PC-9 (cell line): ENCODE data around the gene CS. TPM values are rescaled to one million over a fixed set of nuclear protein-coding genes. Genes with fewer than 3 reads are reported as not detected.

Experiments used
- BruUV-seq: library from RNA; stranded (reverse); fragments of 400-500 nt; replicated peaks from 2 replicates; lab custom pipeline; 2021; lab: Mats Ljungman, UMichigan
- CTCF ChIA-PET: fragments of 300-600 bp; sonication (Branson Sonifier 250); formaldehyde crosslinking; loops from one replicate; lab custom pipeline; 2022; ENCODE audit warnings: antibody characterized with exemption; lab: Charles Lee
- POLR2A ChIA-PET: fragments of 300-600 bp; sonication (Branson Sonifier 250); formaldehyde crosslinking; loops from one replicate; lab custom pipeline; 2022; ENCODE audit warnings: antibody characterized with exemption; ENCODE audit not compliant: unreplicated experiment; lab: Charles Lee
- DNase-seq, 2 experiments: peaks; one replicate each; pipeline versions ENCODE4 v3.0.0 to v3.0.0-alpha.2; 2015 to 2022; ENCODE audit warnings: mixed read lengths in 1 of 2
- H2AFZ ChIP-seq: fragments of 200-600 bp; sonication (generic); 2 replicates; pipeline ENCODE4 v1.8.1; 2017; ENCODE audit warnings: antibody characterized with exemption
- H3F3A ChIP-seq: fragments of 200-600 bp; sonication (generic); 2 replicates; pipeline ENCODE4 v1.8.1; 2017; ENCODE audit warnings: antibody characterized with exemption, mild to moderate bottlenecking, low read depth; ENCODE audit not compliant: insufficient read depth
- H3K27ac ChIP-seq: fragments of 200-600 bp; sonication (generic); 2 replicates; pipeline ENCODE4 v1.6.1; 2016; ENCODE audit warnings: mixed run types
- H3K27me3 ChIP-seq: fragments of 200-600 bp; sonication (generic); 2 replicates; pipeline ENCODE4 v1.6.1; 2016; ENCODE audit warnings: low read depth, mixed run types; ENCODE audit not compliant: insufficient read depth
- H3K36me3 ChIP-seq: fragments of 200-600 bp; sonication (generic); 2 replicates; pipeline ENCODE4 v1.6.1; 2016; ENCODE audit warnings: low read depth, mixed run types
- H3K4me1 ChIP-seq: fragments of 200-600 bp; sonication (generic); replicated peaks from 2 replicates; pipeline ENCODE4 v1.6.1; 2016; ENCODE audit warnings: mixed run types; ENCODE audit not compliant: insufficient read depth
- H3K4me2 ChIP-seq: fragments of 200-600 bp; sonication (generic); 2 replicates; pipeline ENCODE4 v1.6.1; 2017; ENCODE audit warnings: mixed run types
- H3K4me3 ChIP-seq: fragments of 200-600 bp; sonication (generic); 2 replicates; pipeline ENCODE4 v1.6.1; 2016; ENCODE audit warnings: mixed run types
- H3K79me2 ChIP-seq: fragments of 200-600 bp; sonication (generic); 2 replicates; pipeline ENCODE4 v1.6.1; 2017; ENCODE audit warnings: low read depth, mixed run types
- H3K9me2 ChIP-seq: fragments of 200-600 bp; sonication (generic); 2 replicates; pipeline ENCODE4 v1.8.1; 2017; ENCODE audit warnings: mild to moderate bottlenecking; ENCODE audit not compliant: insufficient read depth
- H3K9me3 ChIP-seq: fragments of 200-600 bp; sonication (generic); 2 replicates; pipeline ENCODE4 v1.8.1; 2016; ENCODE audit warnings: low read depth; ENCODE audit not compliant: insufficient read depth
- H4K20me1 ChIP-seq: fragments of 200-600 bp; sonication (generic); 2 replicates; pipeline ENCODE4 v1.8.1; 2017; ENCODE audit not compliant: insufficient read depth
- EZH2 ChIP-seq: fragments of 200-600 bp; sonication (generic); IDR thresholded peaks from 2 replicates; pipeline ENCODE4 v1.8.0; 2017; ENCODE audit warnings: antibody characterized with exemption, low read depth
- intact Hi-C: fragments of 100-400 bp; cut with micrococcal nuclease; formaldehyde crosslinking; loops from one replicate; pipeline ENCODE4 v1.10.0; 2022; ENCODE audit not compliant: unreplicated experiment
- total RNA-seq: library from RNA; stranded (reverse); gene quantifications from 2 replicates; pipeline ENCODE4 v1.2.3, GENCODE V29; 2021
- TF ChIP-seq, protein P1 (sequence below): fragments of 200-600 bp; sonication (generic); conservative IDR thresholded peaks from 2 replicates; pipeline ENCODE4 v1.6.1; 2017; ENCODE audit warnings: mixed run types, antibody characterized with exemption, mild to moderate bottlenecking, moderate library complexity

CS gene
- total RNA-seq, 1 experiment from 2014 or later: 205 TPM

DNA sequence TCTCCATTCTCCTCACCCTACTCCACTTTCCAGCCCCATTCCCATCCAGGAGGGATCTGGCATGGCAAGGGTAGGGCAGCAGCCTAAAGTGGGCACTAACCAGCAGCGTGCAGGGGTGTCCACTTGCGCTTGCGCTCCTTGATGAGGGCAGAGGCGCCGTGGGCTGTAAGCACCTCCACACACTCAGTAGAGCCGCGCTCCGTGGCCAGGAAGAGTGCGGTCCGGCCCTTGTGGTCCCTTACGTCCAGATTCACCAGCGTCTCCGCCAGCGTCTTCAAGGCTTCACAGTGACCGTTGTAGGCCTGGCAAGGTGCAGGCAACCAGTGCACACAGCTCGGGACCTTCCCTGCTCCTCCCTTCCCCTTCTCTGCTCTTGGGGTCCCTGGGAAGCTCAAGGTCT, 52.2 kb downstream of the CS start:
- H3K27ac ChIP-seq: no peak overlapping the region
- H3K36me3 ChIP-seq: peaks cover 18% of the 10 kb centered on the region; the same call in 1 of the 2 replicates
- BruUV-seq: no TSS peak
- no peaks in the 10 kb centered on the region; the same call in 1 of the 2 replicates for H4K20me1 ChIP-seq
- no peak overlapping the region for H2AFZ ChIP-seq
- no peaks in the 10 kb centered on the region for H3K27me3 ChIP-seq
- intact Hi-C loops: no loop called here
- no peak for DNase-seq
- H3K79me2 ChIP-seq: no peaks in the 10 kb centered on the region
- POLR2A ChIA-PET: interaction anchor here (0.5 kb wide), 1 partner anchor 9 kb away, joined by 11 read pairs; no protein-coding TSS in a partner anchor
- no peaks in the 10 kb centered on the region for H3F3A ChIP-seq
- H3K9me2 ChIP-seq: no peaks in the 10 kb centered on the region
- H3K4me3 ChIP-seq: no peak overlapping the region
- H3K9me3 ChIP-seq: no peaks in the 10 kb centered on the region
- no peak overlapping the region for H3K4me2 ChIP-seq
- TF ChIP-seq, protein P1, sequence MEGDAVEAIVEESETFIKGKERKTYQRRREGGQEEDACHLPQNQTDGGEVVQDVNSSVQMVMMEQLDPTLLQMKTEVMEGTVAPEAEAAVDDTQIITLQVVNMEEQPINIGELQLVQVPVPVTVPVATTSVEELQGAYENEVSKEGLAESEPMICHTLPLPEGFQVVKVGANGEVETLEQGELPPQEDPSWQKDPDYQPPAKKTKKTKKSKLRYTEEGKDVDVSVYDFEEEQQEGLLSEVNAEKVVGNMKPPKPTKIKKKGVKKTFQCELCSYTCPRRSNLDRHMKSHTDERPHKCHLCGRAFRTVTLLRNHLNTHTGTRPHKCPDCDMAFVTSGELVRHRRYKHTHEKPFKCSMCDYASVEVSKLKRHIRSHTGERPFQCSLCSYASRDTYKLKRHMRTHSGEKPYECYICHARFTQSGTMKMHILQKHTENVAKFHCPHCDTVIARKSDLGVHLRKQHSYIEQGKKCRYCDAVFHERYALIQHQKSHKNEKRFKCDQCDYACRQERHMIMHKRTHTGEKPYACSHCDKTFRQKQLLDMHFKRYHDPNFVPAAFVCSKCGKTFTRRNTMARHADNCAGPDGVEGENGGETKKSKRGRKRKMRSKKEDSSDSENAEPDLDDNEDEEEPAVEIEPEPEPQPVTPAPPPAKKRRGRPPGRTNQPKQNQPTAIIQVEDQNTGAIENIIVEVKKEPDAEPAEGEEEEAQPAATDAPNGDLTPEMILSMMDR: no peak
- no peak for TF ChIP-seq EZH2
- CTCF ChIA-PET: no interaction called here
- no peaks in the 10 kb centered on the region for H3K4me1 ChIP-seq

DNA sequence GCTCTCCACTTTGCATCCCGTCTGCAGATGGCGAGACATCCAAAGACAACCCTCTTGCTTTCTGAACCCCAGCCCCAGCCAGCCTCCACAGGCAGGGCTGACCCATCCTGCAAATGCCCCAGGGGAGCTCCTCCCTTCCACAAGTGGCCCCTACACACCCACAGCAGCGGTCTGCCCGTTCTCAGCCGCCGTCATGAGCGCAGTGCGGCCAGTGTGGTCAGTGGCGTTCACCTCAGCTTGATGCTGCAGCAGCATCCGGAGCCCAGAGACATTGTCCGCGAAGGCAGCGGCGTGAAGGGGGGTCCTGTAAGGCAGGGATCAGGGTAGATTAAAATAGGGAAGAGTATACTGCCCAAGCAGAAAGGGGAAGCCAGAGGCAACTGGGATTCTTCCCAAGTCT, 55.6 kb downstream of the CS start:
- Histone ChIP-seq H4K20me1 (no peaks in the 10 kb centered on the region; the same call in 1 of the 2 replicates), H3F3A (no peaks in the 10 kb centered on the region), H3K9me2 (no peaks in the 10 kb centered on the region), H3K4me1 (no peaks in the 10 kb centered on the region), H3K27me3 (no peaks in the 10 kb centered on the region), H3K4me2 (no peak overlapping the region), H3K4me3 (no peak overlapping the region), H2AFZ (no peak overlapping the region), H3K36me3 (peaks cover 16% of the 10 kb centered on the region; the same call in 1 of the 2 replicates), H3K9me3 (no peaks in the 10 kb centered on the region), H3K79me2 (no peaks in the 10 kb centered on the region), H3K27ac (no peak overlapping the region)
- ChIA-PET CTCF (no interaction called here), POLR2A (no interaction called here)
- TF ChIP-seq, protein P1: no peak
- no peak for TF ChIP-seq EZH2
- intact Hi-C loops: no loop called here
- no peak for DNase-seq
- no TSS peak for BruUV-seq

DNA sequence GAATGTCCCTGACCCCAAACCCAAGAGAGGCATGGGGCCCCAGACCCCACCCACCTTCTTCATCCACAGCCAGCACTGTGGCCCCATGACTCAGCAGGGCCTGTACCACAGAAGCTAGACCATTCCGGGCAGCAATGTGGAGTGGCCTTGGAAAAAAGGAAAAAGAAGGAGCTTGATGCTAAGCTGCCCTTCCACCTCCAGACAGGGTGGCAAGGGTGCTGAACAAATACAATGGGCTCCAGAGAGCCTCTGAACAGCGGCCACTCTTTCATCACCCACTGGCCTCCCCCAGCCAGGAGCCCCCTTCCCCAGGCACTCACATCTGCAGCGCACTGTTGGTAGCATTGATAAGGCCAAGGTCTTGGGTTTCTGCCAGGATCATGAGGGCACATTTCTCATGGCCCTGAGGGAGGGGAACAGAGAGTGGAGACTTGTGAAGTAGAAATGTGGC, 56.4 kb downstream of the CS start:
- H4K20me1 ChIP-seq: no peaks in the 10 kb centered on the region; the same call in 1 of the 2 replicates
- intact Hi-C loops: no loop called here
- no peak overlapping the region for H3K4me2 ChIP-seq
- TF ChIP-seq, protein P1: no peak
- TF ChIP-seq EZH2: no peak
- no peaks in the 10 kb centered on the region for H3K4me1 ChIP-seq
- no TSS peak for BruUV-seq
- no peak overlapping the region for H2AFZ ChIP-seq
- H3K27me3 ChIP-seq: no peaks in the 10 kb centered on the region
- ChIA-PET POLR2A (no interaction called here), CTCF (no interaction called here)
- H3K27ac ChIP-seq: no peak overlapping the region
- no peaks in the 10 kb centered on the region for H3K9me3 ChIP-seq
- DNase-seq: no peak
- no peaks in the 10 kb centered on the region for H3K9me2 ChIP-seq
- no peaks in the 10 kb centered on the region for H3F3A ChIP-seq
- no peaks in the 10 kb centered on the region for H3K79me2 ChIP-seq
- no peak overlapping the region for H3K4me3 ChIP-seq
- 0 out of 2 replicates have a peak, but pooled peaks cover 11% of the 10 kb centered on the region for H3K36me3 ChIP-seq
